ENCODE results near the gene FYB2.

Gene FYB2

DNA sequence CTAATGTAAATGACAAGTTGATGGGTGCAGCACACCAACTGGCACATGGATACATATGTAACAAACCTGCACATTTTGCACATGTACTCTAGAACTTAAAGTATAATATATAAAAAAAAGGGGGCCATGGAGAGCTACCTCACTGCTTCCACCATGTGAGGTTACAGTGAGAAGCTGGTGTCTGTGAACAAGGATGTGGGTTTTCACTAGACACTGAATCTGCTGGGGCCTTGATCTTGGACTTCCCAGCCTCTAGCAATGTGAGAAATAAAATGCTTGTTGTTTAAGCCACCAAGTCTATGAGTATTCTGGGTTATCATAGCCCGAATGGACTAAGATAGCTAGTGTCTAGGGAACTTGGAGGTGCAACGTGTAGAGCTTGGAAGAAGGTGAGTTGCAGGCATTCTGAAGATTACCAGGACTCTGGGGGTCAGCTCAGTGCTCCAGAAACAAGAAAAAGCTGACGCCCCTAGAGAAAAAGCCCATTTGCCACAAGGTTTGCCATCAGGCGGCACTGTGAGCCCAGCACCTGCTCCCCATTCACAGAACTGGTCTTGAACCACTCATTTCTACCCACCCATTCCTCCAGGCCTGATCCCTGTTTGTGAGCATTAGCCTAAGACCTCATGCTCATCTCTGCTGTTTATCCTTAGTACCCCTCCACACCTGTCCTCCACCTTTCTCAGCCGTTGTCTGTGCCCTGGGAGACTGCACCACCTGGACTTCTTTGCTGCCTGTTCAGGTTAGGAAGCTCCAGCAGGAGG, 15.1 kb upstream of the FYB2 start:
- DNase-seq, result no peak

DNA sequence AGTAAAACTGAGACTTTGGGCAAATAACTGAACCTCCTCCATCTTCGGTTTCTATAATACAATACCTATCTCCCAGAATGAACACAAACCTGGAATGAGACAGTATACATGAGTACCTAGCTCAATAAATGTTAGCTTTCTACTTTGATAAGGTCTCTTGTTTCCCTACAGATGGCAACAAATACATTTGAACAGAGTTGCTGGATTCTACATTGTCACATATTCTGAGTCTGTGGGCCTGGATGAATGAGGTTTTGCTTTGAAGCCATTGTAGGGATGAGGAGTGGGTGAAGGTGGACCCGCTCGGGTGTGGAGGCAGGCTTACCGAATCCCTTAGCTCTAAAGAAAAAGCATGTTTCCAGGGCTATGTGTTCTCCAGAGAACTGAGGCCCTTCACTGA, 13.9 kb upstream of the FYB2 start:
- no peak for DNase-seq

DNA sequence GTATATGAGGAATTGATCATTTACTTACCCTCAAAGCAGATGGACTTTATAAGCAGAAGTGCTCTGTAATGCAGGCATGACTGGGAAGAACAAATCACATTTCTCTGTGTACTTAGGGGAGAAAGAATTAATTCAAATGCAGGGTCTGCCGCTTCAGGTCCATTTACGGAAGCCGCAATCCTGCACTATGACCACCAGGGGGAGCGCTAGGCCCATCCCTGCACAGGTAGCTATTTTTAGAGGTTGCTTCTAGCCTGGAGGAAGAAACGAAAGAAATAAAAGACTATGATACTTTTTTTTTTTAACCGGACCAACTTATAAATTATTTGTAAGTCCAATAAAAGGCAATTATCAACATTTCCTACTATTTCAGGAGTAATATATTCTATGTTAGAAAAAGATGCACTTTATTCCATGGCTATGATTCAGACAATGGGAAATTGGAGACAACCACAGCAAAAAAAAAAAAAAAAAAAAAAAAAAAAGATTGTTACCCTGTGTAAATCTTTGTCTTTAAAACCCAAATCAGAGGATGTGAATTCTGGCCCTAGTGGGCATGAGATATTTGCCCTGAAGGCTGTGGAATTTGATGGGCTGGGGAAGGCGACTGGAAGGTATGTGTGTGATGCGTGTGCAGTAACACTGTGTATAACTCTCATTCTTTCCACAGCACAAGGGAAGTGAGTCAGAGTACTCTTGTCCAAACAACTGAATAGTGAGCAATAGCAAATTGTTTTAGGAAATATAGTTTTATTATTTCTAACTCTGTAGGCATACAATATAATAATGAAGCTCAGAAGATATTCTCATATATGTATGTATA, 12.9 kb upstream of the FYB2 start:
- DNase-seq, result peak; percentile 98

DNA sequence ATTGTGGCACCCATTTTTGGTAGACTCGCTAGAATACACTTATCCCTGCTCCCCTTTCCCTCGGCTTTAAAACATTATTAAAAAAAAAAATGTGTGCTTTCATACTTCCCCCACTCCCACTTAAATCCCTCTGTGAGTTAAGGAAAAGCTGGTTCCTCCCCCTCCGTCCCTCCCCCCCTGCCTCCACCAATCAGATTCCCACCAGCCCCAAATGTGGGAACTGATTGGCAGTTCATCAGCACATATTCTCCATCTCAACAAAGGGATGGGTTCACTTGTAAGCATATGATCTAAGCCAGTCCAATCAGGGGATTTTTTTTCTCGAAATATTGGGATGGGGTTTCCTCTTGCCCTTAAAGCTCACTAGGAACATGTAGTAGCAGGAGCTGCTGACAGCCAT, 10.8 kb upstream of the FYB2 start:
- DNase-seq, result no peak

DNA sequence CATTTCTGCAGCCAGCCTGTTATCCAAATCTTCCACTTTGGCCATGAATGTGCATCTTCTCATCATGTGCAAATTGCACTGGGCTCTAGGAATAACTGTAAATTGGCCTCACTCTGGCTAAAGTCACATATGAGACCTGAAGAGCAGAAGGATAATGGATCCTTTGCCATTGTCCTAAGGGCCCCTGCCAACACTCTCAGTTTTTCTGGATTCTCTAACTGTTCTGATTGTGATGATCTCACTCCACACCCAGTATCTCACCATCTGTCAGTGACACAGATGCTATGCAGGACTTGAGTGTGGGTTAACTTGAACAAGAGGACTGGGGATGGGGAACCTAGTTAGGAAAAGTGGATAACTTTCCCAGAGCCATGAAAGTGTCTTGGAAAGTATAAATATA, 8.5 kb upstream of the FYB2 start:
- no peak for DNase-seq

DNA sequence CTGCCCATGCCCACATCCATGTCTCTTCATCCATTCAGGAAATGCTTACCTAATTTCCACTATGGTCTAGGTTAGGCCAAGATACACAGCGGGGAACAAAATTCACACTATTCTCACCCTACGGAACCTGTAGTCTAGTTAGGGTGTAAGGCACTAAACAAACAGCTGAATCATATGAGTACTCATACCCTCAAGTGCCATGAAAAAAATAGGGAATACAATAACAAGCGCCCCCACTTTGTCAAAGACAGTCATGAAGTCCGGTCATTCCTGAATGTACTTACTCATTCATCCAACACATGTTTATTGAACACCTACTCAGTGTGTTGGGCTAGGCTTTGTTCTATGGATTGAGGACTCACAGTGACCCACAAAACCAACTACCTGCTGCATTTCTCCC, 6.2 kb upstream of the FYB2 start:
- DNase-seq, result no peak

DNA sequence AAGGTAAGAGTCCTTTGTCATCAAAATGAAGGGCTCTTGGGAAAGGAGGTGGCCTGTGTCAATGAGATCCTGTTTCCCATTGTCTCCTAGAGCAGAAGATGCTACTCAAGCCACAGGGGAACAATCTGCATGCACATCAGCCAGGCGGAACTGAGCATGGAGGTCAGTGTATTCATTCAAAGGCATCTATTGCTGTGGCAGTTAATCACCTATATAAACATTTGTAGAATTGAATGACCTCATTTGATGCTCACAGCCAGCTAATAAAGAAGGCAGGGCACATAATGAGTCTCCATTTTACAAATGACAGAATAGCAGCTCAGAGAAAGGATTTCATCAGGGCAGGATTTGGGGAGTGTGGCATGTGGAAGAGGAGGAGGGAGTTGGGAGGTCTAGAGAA, 5.7 kb upstream of the FYB2 start:
- peak; percentile 26 for DNase-seq

DNA sequence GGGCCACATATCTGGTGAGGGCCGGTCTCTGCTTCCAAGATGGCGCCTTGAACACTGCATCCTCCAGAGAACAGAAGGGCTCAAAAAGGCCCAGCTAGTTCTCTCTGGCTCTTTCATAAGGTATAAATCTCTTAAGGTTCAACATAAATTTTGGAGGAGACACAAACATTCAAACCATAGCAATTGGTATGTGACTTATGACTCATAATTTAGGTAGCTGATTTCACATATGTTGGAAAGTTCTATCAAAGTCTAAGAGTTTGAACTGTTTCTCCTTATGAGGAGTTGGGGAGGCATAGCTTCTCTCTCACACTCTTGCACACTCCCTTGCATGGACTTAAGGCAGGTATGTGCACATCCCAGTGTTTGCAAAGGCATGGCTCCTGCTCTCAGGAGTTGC, 5.1 kb upstream of the FYB2 start:
- peak; percentile 37 for DNase-seq

DNA sequence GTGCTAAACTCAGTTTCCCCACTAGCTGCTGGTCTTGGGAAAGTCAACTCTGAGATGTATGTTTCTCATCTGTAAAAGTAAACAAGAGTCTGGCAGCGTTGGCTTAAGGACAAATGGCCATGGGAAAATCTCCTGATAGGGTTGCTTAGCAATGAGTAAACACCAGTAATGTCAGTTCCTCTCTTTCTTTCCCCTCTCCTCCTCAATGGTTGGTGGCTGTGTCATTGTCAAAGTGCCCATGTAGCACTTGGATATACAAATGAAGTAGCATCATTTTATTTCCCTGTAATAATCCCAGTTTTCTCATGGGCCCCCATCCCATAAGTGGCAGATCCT, 2.2 kb upstream of the FYB2 start:
- peak; percentile 45 for DNase-seq

DNA sequence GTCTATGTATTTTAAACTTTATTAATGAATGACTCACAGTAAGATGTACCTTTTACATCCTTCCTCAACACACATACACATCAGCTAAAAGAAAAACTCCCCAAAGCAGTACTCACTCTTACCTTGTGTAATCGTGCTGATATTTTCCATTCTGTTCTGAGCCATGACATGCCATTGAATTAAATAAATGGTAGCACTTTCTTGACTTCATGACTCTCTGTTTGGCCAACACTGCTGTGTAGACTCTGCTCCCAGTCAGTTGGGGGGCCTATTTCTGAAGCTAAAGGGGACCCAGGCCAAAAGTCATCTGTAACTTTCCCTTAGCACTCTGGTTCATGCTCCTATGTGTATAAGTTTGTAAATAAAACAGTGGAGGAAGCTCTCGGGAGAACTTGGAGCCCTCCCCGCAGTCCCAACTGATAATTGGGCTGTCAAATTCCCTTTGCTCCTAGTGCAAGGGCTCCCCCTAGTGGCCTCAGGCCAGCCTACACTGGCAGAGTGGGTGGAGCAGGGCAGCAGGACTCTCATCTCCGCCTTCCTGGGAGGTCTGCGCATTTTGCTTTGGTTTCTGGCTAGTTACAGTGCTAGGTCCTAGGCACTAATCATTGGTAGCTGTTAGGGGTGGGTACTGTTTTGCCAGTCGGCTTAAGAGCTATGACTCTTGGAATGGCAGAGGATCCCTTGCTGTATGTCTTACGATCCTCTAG, 1.7 kb upstream of the FYB2 start:
- DNase-seq, result peak; percentile 79

DNA sequence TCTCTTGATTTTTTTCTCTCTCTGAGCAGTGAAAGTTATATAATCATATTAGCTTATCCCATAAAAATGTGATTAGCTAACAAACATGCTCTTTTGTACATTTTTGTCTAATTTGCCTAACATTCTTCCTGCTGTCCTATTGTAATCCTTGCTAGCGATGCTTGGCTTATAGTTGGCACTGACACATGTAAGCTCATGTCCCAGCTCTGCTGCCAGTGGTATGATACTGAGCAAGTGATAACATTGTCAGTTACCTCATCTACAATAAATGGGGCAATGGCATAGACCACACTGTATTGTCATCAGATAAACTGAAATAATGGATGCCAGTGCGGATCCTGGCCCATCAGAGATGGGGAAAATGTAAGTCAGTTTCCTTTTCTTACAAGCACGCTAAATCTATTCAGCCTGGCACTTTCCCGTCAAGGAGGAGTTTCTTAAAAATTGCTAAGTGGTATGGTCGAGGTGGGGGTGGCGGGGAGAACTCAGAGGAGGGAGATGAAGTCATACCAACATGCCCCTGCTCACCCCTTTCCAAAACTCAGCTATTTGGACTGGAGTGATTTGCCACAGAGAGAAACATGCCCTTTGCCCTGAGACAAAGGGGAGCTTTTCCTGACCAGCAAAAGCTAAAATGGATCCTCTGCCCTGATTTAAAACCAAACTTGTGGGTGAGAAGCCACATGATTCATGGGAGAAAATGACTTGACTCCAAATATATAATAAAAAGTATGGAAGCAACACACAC, 1.3 kb downstream of the FYB2 start:
- peak; percentile 22 for DNase-seq

DNA sequence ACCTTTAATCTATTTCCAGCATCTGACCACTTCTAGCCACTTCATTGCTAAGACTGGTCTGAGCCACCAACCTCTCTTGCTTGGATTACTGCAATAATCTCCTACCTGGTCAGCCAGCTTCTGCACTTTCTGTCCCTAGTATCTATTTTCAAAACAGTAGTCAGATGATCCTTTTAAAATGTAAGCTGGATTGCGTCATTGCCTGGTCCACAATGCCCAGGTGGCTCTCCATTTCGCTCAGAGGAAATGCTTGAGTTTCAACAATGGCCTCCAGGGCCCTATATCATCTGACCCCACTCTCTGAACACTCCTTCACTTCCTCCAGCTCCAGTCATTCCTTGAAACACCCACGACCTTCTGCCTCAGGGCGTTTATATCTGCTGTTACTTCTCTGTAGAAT, 2.3 kb downstream of the FYB2 start:
- DNase-seq, result no peak

DNA sequence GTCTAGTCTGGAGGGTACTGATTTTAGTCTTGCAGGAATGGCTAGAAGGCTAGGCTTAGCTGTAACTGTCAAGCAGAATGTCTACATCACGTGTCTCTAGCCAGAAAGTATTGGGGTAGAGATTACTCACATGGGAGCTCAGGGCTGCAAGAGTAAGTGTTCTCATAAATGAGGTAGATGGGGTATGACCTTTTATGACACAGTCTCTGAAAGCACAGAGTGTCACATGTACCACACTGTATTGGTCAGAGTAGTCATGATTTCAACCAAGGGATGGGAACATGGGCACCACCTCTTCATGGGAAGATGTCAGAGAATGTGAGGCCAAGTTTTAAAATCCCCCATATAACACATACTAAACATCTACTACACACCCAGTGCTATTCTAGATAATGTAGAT, 2.9 kb downstream of the FYB2 start:
- DNase-seq, result no peak

DNA sequence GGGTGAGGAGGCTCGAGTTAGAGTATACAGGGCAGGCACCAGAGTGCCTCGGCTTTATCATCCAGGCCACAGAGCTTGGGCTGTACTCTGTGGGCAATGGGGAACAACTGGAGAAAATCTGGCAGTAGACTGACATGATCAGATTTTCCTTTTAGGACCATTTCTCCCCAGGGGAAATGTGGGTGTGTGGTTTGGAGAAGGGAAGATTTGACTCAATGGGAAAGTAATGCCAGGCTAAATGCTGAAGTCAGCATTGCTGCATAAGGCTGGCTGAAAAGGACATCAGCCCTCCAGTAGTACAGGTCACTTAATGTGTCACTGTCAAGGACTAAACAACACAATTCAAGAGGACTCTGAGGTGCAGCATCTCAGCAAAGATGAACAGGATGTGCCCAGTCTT, 5.0 kb downstream of the FYB2 start:
- DNase-seq, result peak; percentile 10

DNA sequence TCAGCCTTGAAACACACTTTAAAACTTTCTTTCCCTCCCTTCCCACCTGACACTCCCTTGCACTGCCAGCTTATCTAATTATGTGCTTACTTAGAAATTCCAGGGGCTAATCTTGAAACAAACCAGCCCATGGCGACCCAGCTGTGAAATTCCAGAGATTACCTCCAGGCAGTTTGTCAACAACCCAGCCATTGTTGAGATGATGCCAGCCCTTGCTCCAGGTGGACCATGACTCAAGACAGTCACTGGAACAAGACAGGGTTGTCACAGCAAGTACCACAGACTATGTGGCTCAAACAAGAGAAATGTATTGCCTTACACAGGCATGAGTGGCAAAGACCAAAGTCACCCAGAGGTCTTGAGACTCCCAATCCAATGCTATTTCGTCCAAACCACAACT, 7.9 kb downstream of the FYB2 start:
- no peak for DNase-seq

DNA sequence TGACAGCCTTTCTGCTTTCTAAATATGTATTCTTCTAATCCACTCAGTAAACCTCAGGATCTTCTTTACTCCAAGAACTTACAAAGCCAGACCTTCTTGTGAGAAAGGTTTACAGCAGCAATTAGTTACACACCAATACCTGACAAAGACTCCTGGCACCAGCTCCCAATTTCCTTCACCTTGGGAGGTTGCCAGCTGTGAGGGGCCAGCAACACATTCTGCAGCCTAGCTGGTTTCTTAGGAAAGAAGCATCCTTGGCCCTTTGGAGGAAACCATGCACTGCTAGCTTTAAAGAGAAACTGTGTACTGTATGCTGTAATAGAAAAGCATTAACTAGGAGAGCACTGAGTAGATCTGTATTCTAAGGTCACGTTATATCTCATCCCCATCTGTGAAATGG, 10.8 kb downstream of the FYB2 start:
- DNase-seq, result no peak

DNA sequence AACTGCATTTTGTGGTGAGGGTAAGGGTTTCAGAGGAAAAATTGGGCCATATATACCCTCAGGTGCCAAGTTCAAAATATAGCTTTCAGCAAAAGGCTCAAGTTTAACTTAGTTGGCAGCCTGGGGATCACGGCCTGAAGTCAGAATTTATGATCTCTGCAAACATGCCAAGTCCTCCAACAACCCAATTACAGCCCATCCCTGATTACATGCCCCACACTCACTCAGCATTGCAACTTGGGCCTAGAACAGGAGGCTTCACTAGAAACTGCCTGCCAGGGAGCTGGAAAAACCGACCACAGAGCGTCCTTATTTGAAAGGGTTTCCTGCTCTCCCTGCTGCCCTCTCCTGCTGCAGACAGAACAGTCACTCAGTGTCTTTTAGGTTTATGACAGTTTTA, 12.4 kb downstream of the FYB2 start:
- DNase-seq, result no peak

DNA sequence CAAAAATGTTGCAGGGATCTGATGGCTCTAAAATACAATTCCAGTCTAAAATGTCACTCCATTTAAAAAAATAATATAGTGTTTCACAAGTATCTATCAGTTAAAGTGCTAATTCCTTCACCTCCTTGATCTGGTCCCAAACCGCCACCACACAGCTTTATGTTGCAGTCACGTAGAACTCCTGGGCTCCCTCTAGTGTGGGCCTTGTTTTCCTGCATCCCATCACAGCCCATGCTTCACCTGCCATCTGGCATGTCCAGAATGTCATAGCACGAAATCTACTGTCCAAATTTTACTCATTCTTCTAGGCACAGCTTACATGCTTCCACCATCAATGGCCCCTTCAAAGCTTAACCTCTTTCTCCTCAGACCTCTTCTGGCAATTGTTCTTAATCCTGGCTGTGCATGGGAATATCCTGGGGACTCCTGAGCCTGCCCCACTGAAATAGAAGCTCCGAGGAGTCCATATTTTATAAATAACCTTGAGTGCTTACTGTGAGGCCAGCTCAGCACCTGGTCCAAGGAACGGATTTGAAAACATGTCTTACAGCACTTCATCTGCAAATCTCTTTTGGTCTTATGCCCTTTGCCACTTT, 15.5 kb downstream of the FYB2 start:
- DNase-seq, result peak; percentile 24

DNA sequence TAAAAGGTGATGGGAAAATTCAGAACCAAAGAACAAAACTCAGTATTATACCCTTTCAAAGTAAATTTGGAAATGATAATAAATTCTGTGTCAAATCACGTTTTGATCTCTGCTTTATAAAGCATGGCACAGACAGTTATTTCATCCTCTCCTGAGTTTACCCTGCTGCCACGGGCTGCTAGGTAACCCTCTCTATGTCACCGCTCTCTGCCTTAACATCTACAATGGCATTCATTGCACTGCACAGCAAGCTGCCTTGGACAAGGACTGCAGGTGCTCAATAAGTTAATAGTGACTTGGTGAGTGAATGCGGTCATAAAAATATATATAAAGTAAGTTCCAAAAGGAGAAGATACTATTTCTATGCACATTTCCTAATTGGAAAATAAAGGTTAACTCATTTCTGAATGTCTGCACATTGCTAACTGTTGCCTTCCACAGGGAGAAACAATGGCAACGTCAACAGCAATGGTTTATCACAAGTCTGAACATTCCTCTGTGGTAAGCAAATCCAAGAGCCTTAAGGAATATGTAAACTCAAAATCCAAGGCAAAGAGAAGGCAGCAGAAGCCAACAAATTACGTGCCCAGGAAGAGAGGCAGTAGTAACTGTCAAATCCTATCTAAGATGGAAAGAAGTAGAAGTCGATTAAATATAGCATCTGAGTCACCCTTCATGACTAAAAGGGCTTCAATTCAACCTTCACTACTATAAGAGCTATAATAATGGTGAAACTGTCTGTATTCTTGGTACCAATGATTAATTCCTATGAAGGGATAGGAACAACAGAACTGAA, 19.4 kb downstream of the FYB2 start:
- peak; percentile 52 for DNase-seq

DNA sequence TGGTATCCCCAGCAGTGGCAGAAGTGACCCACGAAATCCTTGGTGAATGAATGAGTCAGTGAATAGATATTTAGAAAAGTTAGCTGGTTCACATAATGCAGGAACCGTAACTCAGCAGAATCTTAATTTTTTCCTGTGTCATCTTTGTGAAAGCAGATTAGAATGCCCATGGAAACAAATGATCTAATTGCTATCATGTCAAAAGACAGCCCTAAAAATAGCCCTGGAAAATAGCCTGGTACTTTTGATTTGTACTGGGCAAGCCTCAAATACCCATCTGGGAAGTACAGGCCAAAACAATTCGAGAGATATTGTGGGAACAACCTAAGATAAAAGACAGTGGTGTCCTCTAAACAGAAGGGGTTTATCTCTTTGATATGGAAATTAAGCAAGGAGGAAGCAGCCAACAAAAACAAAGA, 21.1 kb downstream of the FYB2 start:
- peak; percentile 82 for DNase-seq

DNA sequence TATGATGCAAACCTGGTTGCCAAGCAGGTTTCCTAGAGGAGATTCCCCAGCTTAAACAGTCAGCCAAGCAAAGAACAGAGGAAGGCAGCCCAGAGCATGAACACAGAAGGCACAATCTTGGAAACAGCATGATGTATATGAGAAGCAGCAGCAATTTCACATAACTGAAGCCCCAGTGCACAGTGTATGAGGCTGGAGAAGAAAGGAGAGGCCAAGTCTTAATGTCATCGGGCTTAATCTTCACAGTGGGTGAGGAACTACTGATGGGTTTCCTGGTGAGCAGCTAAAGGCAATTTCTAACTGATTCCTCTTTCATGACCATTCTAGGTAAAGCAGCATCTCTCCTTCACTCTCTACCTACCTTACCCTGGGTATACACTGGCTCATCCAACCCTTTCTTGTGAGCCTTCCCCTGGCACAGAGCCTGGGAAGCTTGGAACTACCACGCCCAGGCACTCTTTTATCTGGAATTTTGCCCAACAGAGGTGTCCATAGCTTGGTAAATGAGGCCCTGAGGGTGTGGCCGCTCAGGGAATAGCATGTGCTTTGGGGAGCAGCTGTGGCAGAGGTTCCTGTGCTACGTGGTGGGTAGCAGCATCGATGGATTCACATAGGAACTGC, 22.0 kb downstream of the FYB2 start:
- DNase-seq, result no peak

All from fibroblast of skin of back (primary cell).